Hepatocyte (in vitro differentiated cells): Measurements from ENCODE around the gene ATAD3C.
"Not testable (repeated sequence)": the region's sequence is repeated elsewhere in the genome, so short reads cannot be mapped to it uniquely, and the experiment has no call there.

Experiments used
- EZH2 ChIP-seq: fragments of 200-600 bp; sonication (generic); IDR thresholded peaks from 2 replicates; pipeline ENCODE4 v1.6.1; 2016; ENCODE audit warnings: antibody characterized with exemption, mild to moderate bottlenecking, borderline replicate concordance
- TF ChIP-seq, protein P1 (sequence below): fragments of 200-600 bp; sonication (generic); IDR thresholded peaks from 2 replicates; pipeline ENCODE4 v1.5.1; 2016; ENCODE audit warnings: antibody characterized with exemption, mild to moderate bottlenecking; ENCODE audit not compliant: poor library complexity

GRCh38 chr1:1514376-1514775 is 64.9 kb downstream of the ATAD3C start:
- TF ChIP-seq, protein P1, sequence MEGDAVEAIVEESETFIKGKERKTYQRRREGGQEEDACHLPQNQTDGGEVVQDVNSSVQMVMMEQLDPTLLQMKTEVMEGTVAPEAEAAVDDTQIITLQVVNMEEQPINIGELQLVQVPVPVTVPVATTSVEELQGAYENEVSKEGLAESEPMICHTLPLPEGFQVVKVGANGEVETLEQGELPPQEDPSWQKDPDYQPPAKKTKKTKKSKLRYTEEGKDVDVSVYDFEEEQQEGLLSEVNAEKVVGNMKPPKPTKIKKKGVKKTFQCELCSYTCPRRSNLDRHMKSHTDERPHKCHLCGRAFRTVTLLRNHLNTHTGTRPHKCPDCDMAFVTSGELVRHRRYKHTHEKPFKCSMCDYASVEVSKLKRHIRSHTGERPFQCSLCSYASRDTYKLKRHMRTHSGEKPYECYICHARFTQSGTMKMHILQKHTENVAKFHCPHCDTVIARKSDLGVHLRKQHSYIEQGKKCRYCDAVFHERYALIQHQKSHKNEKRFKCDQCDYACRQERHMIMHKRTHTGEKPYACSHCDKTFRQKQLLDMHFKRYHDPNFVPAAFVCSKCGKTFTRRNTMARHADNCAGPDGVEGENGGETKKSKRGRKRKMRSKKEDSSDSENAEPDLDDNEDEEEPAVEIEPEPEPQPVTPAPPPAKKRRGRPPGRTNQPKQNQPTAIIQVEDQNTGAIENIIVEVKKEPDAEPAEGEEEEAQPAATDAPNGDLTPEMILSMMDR = not testable (repeated sequence)
- not testable (repeated sequence) for TF ChIP-seq EZH2
